GM20000 (cell line): ENCODE measurements around the gene PHACTR1.

Experiments
- DNase-seq: peaks from one replicate; pipeline ENCODE4 v3.0.0; 2012; ENCODE audit warnings: low spot score
- CTCF ChIP-seq: IDR thresholded peaks from 2 replicates; pipeline ENCODE4 v1.5.1; 2012; ENCODE audit warnings: mild to moderate bottlenecking, control low read depth; ENCODE audit errors: extremely low read depth, missing control alignments

PHACTR1 gene

GRCh38 chr6:13072686-13073347 is 356.2 kb downstream of the PHACTR1 start:
- TF ChIP-seq CTCF = no peak
- no peak for DNase-seq

- DNase-seq = no peak
- TF ChIP-seq CTCF = no peak
Observed at GRCh38 chr6:13074415-13075140, 358.0 kb downstream of the PHACTR1 start.

GRCh38 chr6:13075141-13075845 is 358.7 kb downstream of the PHACTR1 start:
- DNase-seq = no peak
- no peak for TF ChIP-seq CTCF

- no peak for TF ChIP-seq CTCF
Observed at GRCh38 chr6:13076575-13076974, 360.0 kb downstream of the PHACTR1 start.

GRCh38 chr6:13077117-13077516 is 360.6 kb downstream of the PHACTR1 start:
- TF ChIP-seq CTCF = no peak
- DNase-seq = no peak

More at GRCh38 chr6:13076575-13076974, 360.0 kb downstream of the PHACTR1 start:
- DNase-seq = no peak

- no peak for TF ChIP-seq CTCF
- no peak for DNase-seq
Observed at GRCh38 chr6:13079096-13079723, 362.6 kb downstream of the PHACTR1 start.
